Glomerular visceral epithelial cell (primary cell): ENCODE measurements around the gene NEIL3.
A peak's percentile ranks its signal among the peaks of the same experiment; 100 is the strongest.

Source experiments
- DNase-seq: peaks from one replicate; pipeline ENCODE4 v3.0.0-alpha.2; 2016; ENCODE audit errors: extremely low spot score

NEIL3 gene

DNA sequence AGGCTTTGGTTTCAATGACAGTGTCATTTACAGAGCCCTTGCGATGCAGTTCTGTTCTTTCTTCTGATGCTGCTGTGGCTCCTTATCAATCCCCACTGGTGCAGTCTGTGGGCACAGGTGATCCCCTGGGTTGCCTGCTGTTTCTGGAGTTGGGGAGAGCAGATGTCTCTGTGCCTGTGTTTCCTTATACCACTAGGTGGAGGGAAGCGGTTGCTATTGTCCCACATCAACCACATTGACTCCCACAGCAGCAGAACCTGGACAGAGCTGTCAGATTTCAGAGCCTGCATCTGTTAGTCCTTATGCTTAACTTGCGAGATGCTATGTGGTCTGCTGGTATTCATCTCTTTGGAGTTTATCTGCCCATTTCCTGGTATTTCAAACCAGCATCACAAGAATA, 57.7 kb downstream of the NEIL3 start:
- peak; percentile 33 for DNase-seq

- no peak for DNase-seq
These were observed 59.7 kb downstream of the NEIL3 start for GRCh38 chr4:177369372-177369771.

GRCh38 chr4:177371461-177371860, 61.8 kb downstream of the NEIL3 start:
- no peak for DNase-seq

DNA sequence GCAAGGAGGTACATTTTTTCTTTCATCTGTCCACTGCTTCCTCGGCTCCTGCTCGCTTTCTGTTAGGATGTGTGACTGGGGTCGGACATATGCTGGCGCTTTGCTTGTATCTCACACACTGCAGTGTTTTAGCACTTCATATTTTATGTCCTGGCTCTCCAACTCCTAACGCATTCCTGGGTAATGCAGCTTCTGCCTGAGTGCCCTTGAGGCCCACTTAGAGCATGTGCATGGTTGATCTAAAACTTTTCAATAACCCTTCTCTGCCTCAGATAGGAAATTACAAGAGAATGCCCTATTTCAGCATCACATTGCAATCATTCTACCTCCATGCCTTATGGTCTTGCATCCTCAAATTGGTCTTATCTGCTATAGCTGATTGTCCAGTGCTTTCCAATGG, 65.3 kb downstream of the NEIL3 start:
- DNase-seq = no peak

GRCh38 chr4:177375372-177375771, 65.7 kb downstream of the NEIL3 start:
- DNase-seq = no peak

- DNase-seq = no peak
These were observed 66.3 kb downstream of the NEIL3 start for GRCh38 chr4:177376024-177376423.

DNA sequence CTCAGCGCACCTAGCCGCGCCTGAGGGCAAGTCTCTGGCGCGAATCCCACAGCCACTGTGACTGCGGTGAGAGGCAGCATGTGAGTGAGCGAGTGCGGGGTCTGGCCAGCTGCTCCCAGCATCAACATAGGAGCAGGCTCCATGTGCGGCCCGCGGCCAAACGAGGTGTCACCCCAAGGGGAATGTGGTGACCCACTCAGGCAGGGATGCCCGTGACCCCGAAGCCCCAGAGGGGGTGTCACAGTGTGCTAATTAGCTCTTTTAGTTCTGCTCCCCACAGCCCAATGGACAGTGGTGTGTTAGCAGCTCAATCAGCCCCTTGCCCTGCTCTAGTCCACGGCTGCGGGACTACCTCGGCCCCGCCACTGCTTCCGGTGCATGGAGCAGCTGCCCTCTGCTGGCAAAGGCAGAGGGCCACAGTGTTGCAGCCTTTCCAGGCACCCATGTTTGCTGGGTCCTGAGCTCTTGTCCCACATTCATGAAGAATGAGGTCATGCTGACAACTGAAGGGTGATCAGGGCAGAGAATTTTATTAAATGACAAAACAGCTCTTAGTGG, 71.1 kb downstream of the NEIL3 start:
- peak; percentile 25 for DNase-seq

- DNase-seq = no peak
These were observed 72.2 kb downstream of the NEIL3 start for GRCh38 chr4:177381762-177382310.

- DNase-seq = no peak
These were observed 75.3 kb downstream of the NEIL3 start for GRCh38 chr4:177384856-177385397.

GRCh38 chr4:177385576-177386277, 76.1 kb downstream of the NEIL3 start:
- no peak for DNase-seq

DNA sequence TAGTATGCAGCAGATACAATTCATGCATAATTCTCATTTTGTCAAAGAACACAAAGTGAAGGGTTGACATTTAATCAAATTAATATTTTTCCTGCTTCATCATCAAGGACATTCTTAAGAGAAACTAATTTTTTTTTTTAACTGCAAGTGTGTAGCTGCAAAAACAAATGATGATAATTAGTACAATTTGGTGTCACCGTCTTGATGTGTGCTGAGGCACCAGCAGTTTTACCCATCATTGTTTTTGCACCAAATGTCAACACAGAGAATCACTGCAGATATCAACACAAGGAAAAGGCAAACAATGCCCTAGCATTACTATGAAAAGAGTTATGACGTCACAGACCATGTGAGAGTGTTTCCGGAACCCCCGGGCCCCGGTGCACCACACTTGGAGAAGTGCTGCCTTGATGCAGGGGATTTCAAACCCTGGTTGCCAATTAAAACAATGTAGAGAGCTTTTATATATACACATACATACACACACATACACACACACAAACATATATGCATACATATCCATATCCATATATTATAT, 76.7 kb downstream of the NEIL3 start:
- no peak for DNase-seq

DNA sequence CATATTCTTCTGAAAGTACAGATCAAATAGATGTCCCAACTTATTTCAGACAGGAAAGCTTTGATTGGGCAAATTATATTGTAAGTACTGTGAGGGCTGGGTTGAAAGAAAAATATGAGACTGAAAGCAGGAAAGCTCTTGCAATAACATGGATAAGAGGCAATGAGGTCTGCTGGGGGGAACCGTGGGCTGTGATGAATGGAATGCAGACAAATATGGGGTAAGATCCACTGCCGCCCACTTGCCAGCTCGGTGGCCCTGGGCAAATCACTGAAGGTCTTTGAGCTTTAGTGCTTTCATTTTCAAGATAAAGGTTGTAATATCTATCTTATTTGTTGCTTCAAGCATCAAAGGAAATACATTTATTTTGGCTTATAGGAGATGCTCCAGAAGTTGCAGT, 81.6 kb downstream of the NEIL3 start:
- no peak for DNase-seq

GRCh38 chr4:177391953-177392352, 82.3 kb downstream of the NEIL3 start:
- no peak for DNase-seq

DNA sequence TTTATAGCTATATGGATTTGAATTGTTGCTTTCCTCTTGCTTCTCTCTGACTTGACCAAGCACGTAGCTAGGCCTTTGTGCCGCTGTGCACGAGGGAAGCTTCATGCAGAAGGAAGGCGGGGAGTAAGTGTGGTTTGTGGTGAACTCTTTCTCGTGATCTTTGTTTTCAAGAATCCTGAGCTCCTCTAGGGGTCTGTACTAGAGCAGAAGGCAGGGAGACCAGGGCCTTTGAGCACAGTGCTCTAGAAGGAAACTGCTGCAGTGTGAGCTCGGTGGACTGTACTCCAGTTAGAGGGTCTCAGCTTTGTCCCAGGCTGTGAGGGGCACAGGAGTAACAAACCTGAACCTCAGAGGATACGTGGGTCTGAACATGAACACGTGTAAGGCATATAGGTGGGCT, 83.6 kb downstream of the NEIL3 start:
- DNase-seq = no peak

- no peak for DNase-seq
These were observed 86.7 kb downstream of the NEIL3 start for GRCh38 chr4:177396352-177396751.

- DNase-seq = no peak
These were observed 90.4 kb downstream of the NEIL3 start for GRCh38 chr4:177400030-177400429.

- no peak for DNase-seq
These were observed 92.1 kb downstream of the NEIL3 start for GRCh38 chr4:177401658-177402273.

DNA sequence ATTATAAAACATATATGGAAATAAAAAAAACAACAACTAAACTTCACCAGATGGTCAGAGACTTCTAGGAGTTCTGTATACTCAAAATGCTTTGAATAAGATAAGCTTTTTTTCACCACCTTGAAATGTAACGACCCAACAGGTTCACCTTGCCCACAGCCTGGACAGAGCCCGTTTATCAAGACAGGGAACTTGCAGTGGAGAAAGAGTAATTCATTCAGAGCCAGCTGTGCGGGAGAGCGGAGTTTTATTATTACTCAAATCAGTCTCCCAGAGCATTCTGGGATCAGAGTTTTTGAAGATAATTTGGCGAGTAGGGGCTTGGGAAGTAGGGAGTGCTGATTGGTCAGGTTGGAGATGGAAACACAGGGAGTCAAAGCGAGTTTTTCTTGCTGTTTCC, 94.1 kb downstream of the NEIL3 start:
- DNase-seq = no peak

GRCh38 chr4:177404342-177404741, 94.7 kb downstream of the NEIL3 start:
- DNase-seq = no peak

GRCh38 chr4:177404986-177405385, 95.3 kb downstream of the NEIL3 start:
- DNase-seq = no peak

- DNase-seq = no peak
These were observed 95.8 kb downstream of the NEIL3 start for GRCh38 chr4:177405508-177405907.

GRCh38 chr4:177408023-177408422, 98.3 kb downstream of the NEIL3 start:
- no peak for DNase-seq

- DNase-seq = no peak
These were observed 100.9 kb downstream of the NEIL3 start for GRCh38 chr4:177410566-177410965.
